Activated T-cell treated with anti-CD3 and anti-CD28 coated beads for 4 hours (primary cell): Measurements from ENCODE around the gene SPINDOC.
"Not testable (repeated sequence)": the region's sequence is repeated elsewhere in the genome, so short reads cannot be mapped to it uniquely, and the experiment has no call there.

ENCODE experiments used
- DNase-seq: peaks from one replicate; pipeline ENCODE4 v3.0.0-alpha.2; 2020

The SPINDOC gene

GRCh38 chr11:63813035-63813562 lies at the start of gene SPINDOC:
Gene SPINDOC, plus strand, starts transcription at chr11:63813456. Its CDS starts 231 bp downstream, at chr11:63813687.
- peak; percentile 36 for DNase-seq

GRCh38 chr11:63763496-63764339 lies 49.5 kb upstream of the SPINDOC start:
- no peak for DNase-seq

- DNase-seq = no peak
Observed at GRCh38 chr11:63764340-63764678, 48.9 kb upstream of the SPINDOC start.

DNA sequence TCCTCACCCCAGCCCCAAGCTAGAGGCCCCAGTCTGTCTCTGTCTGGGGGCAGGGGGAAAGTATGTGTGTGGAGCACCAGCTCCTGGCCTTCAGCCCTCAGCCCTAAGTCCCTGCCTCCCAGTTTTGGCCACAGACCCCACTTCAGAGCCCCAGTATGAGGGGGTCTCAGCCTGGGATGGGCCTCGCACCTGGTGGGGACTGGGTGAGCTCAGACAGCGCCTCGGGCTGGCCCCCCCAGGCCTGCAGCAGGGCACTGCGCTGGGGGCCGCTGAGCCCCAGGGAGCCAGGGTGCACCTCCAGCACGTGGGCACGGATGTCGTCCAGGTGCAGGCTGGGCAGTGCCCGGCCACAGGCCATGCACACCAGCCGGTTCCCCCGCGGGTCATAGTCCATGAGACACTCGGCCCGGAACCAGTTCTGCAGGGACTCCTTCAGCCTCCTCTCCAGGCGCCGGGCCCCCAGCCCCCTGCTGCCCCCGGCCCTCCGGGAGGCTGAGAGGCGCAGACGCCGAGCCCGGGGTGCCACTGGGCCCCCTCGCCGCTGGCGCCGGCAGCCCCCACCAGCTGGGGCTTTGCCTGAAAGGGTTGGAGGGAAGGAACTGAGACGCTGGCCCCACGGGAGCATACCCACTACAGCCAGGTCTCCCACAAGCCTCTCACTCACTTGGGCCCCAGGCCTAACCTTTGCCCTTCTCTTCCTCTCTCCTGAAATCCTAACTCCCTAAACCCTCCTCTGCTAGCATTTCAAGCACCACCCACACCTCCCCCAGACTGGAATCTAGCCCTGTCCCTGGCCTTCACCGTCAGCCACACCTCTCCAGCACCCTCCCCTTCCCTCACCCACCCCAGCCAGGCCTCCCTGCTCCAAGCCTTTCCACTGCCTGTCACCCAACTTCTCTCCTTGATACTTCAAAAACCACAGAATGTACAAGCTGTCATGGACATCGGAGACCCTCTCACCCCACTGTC lies 48.3 kb upstream of the SPINDOC start:
- no peak for DNase-seq

GRCh38 chr11:63765688-63766241 lies 47.5 kb upstream of the SPINDOC start:
- no peak for DNase-seq

- no peak for DNase-seq
Observed at GRCh38 chr11:63766531-63767235, 46.6 kb upstream of the SPINDOC start.

GRCh38 chr11:63767267-63767564 lies 46.0 kb upstream of the SPINDOC start:
- DNase-seq = no peak

GRCh38 chr11:63767565-63768236 lies 45.6 kb upstream of the SPINDOC start:
- no peak for DNase-seq

DNA sequence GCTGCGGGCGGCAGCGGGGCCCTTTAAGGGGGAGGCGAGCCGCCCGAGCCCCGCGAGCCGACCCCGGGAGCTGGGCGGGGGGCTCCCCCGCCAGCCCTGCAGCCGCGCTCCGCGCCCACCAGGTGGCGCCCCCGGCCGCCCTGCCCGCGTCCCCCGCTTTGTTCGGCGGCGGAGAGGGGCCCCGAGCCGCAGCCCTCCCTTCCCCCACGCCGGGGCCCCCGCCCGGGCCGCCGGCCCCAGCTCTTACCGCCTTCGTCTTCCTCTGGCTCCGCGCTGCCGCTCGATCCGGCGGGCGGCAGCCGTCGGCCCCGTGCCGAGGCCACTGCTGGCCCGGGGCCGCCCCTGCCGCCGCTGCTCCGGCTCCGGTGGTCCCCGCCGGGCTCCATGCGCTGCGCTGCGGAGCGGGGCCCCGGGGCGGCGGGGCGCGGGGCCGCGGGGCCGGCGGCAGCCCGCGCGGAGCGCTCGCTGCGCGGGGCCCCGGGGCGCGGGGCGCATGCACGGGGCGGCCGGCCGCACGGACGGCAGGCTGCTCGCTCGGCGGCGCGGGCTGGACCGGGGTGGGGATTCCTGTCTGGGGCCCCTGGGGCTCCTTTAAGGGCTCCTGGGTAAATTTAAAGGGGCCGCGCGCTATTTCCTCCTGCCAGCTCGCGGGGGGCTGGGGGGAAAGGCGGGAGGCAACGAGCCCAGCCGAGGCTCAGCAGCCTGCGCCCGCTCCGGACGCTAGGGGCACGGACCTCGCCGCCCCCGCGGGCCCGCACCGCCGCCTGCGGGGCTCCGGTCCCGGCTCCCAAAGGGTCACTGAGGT lies 44.8 kb upstream of the SPINDOC start, which contains the start of gene ZFTA:
ZFTA (minus strand) TSS at position 539 of the 805 bp plus-strand sequence; CDS start at position 386, 153 bp downstream.
- DNase-seq = peak; percentile 54

DNA sequence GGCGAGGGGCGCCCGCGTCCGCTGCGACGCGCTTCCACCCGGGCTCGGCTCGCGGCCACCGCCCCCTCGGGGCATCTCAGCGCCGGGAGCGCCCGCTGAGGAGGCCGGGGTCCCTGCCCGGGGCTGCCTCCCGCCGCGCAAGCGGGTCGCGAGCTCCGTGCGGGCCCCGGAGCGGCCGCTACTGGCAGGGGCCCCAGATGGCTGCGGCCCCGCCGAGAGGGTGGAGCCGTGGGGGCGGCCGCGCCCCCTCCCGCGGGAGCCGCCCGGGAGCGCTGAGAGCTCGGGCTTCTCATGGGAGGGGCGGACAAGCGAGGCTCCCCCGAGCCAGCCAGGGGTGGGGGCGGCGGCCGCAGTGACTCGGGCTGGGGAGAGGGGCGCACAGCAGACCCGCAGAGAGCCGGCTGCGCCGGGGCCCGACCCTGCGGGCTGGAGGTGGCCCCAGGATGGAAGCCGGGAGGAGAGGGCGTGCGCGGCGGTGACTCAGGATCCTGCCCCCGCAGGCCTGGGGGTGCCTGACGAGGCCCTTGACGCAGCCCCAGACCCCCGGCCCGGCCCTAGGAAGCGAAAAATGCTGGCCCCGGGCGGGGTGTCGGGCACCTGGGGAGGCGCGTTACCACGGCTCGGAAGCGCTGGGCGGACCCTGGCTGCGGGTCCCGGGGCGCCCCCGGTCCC lies 44.1 kb upstream of the SPINDOC start:
- DNase-seq = peak; percentile 30

- DNase-seq = no peak
Observed at GRCh38 chr11:63769714-63770455, 43.4 kb upstream of the SPINDOC start.

DNA sequence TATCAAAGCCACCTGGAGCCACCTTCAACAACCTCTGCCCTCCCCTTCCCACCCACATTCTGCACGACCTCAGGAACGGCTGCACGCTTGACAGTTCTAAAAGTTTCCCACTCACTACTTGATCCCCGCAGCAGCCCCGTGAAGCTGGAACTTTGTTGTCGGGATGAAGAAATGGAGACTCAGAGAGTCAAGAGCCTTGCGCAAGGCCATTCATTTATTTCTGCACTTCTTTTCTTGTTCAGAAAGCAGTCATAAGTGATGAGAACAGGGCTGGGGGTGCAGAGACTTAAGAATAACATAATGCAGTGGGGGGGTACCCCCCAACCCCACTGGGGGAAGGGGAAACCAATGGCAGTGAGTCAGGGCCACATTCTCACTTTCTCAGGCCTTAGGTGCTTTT lies 42.5 kb upstream of the SPINDOC start:
- DNase-seq = no peak

GRCh38 chr11:63771741-63772318 lies 41.4 kb upstream of the SPINDOC start:
- DNase-seq = not testable (repeated sequence)

DNA sequence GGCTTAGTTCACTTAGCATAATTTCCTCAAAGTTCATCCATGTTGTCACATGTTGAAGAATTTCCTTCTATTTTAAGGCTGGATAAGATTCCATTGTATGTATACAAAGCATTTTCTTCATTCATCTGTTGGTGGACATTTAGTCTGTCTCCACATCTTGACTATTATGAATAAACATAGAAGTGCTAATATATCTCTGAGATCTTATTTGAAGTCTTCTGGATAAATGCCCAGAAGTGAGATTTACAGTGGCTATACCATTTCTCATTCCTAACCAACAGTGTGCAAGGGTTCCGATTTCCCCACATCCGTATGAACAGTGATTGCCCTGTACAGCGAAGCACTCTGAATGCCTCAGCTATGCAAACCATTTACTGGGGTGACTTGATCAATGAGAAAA lies 38.1 kb upstream of the SPINDOC start:
- DNase-seq = no peak

DNA sequence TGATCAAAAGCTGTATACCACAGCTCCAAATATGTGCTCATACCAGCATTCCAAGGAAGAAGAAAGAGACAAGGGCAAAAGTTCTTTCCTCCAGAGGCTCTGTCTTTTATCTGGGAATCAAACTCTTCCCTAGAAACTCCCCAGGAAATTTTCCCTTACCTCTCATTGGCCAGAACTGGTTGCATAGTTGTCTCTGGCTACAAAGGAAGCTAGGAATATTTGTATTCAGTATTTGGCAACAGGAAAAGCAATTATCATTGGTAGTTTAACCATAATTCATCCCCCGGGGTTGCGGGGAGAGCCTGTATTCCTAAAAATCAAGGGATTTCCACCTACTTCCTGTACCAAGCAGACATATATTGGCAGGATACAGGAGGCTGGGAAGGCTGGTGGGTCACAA lies 34.2 kb upstream of the SPINDOC start:
- DNase-seq = no peak

DNA sequence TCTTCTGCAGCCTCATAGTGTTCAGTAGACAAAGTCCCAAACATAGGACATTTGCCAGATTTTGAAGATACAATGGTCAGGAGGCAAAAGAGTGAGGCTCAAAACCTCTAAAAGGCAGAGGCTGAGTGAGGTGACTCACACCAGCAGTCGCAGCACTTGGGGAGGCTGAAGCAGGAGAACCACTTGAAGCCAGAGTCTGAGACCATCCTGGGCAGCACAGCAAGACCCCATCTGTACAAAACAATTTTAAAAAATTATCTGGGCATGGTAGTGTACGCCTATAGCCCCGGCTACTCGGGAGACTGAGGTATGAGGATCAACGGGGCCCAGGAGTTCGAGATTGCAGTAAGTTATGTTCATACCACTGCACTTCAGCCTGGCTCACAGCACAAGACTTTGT lies 30.5 kb upstream of the SPINDOC start:
- DNase-seq = no peak

DNA sequence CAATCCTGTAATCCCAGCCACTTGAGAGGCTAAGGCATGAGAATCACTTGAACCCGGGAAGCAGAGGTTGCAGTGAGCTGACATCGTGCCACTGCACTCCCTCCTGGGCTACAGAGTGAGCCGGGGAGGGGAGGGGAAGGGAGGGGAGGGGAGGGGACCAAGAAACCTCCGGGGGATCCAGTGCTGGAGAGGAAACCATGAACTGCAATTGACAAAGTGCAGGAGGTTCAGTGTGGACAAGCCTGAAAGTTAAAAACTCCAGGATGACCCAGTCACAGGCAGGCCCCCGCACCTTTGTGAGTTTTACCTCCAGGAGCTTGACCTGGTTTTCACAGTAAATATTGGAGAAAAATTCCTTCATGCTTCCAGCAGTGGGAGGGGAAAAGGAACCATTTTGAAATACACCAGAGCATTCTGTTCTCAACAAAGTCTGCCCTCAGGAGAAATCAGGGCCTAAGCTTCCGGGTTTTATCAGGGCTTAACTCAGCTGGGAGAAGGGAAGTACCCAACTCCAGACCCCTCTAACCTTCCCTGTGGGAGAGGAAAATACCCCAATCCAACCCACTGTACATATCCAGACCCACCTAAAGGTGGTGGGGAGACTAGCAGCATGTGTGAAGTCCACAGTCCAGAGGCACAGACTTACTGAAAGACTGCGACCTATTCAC lies 29.2 kb upstream of the SPINDOC start:
- no peak for DNase-seq

DNA sequence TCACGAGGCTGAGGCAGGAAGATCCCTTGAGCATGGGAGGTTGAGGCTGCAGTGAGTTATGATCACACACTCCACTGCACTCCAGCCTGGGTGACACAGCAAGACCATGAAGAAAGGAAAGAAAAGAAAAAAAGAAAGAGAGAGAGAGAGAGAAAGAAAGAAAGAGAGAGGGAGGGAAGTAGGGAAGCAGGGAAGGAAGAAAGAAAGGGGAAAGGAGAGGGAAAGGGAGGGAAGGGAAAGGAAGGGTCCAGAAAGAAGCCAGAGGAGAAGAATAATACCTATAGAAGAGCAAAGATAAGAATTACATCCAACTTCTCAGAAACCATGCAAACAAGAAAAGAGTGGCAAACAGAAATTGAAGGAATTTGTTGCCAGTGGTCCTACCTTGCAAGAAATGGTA lies 27.4 kb upstream of the SPINDOC start:
- no peak for DNase-seq
